Renal cortex interstitium (tissue), 11 donors: ENCODE data around the gene MYO5C. TPM values are rescaled to one million over a fixed set of nuclear protein-coding genes. Genes with fewer than 3 reads are reported as not detected.
"Not testable (repeated sequence)": the region's sequence is repeated elsewhere in the genome, so short reads cannot be mapped to it uniquely, and the experiment has no call there.

Experiments used
- DNase-seq, 11 donors: peaks; one replicate each; pipeline ENCODE4 v3.0.0-alpha.2; 2013; ENCODE audit warnings: low read depth in 9 of 11, low spot score in 4 of 11; ENCODE audit errors: extremely low read depth in 1 of 11
- polyA plus RNA-seq, 3 donors: library from polyadenylated mRNA; unstranded; fragments of 120-200 nt; gene quantifications; one replicate each; pipeline ENCODE4 v1.2.1, GENCODE V29; 2013; ENCODE audit not compliant: insufficient read length in 3 of 3

Gene MYO5C
- polyA plus RNA-seq, 3 donors: 19.6 to 30.5 (median 22.1) TPM

DNA sequence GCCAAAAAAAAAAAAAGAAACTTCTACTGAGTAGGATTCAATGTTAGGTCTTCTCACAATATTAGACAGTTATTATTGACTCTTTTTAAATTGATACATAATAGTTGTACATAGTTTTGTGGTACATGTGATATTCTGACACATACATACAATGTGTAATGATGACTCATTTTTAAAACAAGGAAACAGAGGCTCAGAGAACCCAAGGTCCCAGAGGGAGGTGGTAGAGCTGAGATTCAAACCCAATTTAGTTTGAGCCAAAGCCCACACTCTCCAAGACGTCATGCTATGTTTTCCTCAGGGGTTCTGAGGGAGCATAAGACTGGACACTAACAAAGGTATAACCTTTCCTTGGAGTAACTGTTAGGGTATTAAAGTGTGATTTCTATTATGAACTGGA is 40.6 kb downstream of the MYO5C start:
- DNase-seq: no peak

DNA sequence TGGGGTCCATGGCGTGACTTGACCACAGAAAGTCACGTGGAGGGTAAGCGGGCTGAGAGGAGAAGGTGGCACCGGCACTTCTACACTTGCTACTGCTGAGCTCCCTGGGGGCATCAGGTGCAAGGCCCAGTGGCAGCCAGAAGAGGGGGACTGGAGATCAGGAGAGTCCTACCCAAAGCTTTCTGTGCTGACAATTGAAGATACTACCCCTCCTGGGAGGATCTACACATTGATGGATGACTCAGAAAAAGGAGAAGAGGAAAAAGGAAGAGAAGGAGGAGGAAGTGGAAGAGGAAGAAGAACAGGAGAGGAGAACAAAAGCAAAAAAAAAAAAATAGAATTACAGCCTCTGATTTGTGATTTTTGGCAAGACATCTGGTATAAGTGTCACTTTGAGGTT is 41.2 kb downstream of the MYO5C start:
- no peak for DNase-seq

- DNase-seq: no peak
Measured at GRCh38 chr15:52252781-52253180, 42.8 kb downstream of the MYO5C start.

DNA sequence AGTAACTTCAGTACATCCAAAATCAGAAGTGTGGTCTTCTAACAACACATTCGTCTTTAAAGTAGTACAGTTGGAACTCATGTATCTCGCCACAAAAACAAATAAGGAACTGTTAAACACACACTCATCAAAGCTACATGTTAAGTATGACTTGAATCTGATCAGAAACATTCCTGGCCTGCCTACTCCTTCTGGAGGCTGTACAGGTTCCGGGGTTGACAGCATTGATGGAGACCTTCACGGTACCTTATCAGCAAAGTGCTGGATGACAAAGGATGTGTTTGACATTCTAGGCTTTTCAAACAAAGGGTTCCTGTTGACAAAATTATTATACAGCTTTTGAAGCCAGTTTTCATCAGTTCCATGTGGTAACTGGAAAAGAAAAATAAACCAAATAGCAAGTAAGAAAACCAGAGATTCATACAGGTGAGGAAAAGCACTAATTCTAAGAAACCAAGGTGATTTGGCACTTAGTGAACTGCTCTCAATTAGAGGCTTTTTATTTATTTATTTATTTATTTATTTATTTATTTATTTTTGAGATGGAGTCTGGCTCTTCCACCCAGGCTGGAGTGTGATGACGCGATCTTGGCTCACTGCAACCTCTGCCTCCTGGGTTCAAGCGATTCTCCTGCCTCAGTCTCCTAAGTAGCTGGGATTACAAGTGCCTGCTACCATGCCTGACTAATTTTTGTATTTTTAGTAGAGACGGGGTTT is 44.3 kb downstream of the MYO5C start:
- no peak for DNase-seq

DNA sequence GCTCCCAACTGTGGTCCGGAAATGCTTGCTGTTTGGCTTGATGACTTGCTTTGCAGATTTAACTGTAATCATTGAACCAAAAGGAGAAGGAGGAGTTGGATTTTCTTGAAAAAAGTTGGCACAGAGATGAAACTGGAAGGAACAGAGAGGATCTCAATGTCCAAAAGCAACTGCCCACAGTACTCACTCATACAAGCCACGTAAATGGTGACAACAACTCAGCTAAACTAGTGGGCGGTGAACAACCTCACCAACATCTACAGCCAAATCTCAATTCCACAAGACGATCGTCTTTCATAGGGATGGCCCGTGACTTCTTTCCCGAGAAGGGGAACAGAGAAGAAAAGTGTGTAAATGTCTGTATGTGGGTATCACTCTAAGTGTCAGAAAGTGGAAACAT is 48.1 kb downstream of the MYO5C start:
- DNase-seq: no peak

DNA sequence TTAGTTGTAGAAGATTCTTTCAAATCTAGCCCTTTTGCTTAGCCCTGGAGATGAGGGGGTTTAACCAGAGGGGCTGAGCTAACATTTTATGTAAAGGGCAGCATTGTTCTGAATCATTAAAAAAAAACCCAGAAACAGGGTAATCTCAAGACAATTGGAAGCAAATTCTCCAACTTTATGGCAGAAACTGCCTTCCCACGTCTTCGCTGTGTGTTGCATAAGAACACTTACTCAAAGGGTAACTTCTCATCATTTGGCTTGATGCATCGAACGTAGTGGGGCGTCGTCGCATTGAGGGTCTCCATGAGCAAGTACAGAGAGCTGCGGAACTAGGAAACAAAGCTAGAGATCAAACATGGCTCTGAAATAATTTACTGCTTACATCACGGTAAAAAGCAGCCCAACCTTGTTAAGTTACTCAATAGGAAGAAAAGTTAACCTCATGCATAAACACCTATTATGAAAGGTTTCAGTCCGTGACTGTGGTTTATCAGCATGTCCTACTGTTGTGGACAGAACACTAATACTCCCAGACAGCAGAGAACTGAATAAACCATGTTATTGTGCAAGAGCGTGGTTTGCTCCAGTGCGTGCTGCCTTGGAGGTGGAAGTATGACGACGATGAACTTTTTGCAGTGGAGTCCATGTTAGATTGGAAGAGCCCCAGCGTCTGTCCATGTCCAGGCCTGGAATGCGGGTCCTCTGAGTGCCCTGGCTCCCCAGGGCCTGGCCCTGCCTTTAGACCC is 48.7 kb downstream of the MYO5C start:
- DNase-seq: no peak

GRCh38 chr15:52243697-52244555 is 51.7 kb downstream of the MYO5C start:
- no peak for DNase-seq

GRCh38 chr15:52243286-52243685 is 52.3 kb downstream of the MYO5C start:
- DNase-seq: no peak

DNA sequence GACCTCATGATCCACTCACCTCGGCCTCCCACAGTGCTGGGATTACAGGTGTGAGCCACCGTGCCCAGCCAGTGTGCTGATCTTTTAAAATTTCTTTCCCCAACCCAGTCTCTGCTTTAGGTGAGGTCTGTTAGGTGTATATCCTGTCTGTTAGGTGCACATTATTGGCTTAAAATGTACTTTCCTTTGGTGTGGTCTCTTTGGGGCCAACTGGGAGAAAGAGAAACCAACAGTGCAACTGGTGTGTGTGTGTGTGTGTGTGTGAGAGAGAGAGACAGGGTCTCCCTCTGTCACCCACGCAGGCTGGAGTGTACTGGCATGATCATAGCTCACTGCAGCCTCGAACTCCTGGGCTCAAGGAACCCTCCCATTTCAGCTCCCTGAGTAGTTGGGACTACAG is 54.1 kb downstream of the MYO5C start:
- no peak for DNase-seq

DNA sequence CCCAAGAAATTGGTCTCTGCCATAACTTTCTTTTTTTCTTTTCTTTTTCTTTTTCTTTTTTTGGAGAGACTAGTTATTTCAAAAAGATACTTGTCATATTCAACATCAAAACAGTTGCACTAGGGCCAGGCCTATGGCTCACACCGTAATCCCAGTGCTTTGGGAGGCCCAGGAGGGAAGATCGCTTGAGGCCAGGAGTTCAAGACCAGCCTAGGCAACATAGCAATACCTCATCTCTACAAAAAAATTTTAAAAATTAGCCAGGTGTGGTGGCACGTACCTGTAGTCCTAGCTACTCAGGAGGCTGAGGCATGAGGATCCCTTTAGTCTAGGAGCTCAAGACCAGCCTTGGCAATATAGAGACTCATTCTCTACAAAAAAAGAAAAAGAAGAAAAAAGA is 55.4 kb downstream of the MYO5C start:
- no peak for DNase-seq

- not testable (repeated sequence) for DNase-seq
Measured at GRCh38 chr15:52238989-52239525, 56.5 kb downstream of the MYO5C start.

DNA sequence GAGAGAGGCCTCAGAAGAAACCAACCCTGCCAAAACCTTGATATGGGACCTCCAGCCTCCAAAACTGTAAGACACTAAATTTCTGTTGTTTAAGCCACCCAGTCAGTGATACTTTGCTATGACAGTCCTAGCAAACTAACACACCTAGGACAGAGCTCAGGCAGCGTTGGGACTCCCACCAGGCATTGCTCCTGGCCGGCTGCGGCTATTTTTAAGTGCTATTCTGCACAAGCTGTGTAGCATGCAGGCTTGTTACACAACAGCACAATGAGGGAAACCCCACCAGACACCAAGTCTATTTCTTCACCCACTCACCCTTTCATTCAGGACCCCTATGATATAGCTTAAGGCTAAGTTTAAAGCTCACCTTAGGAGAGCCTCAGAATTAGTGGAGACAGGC is 57.5 kb downstream of the MYO5C start:
- no peak for DNase-seq

DNA sequence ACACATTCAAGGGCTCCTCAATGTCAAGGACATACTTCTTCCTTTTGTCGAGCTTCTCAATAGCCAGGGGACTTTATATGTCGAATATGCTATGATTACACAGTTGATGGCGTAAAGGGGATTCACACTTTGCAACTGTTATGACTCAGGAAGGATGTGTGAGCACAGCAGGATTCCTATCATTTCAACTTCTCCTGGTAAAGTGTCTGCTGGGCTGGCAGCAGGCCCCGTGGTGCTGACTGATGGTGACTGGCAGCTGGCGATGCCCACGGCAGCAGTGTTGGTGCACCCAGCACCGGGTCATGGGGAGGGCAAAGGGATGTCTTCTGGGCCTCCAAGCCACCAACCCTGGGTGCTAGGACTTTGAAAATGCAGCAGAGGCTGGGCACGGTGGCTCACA is 59.6 kb downstream of the MYO5C start:
- no peak for DNase-seq

- no peak for DNase-seq
Measured at GRCh38 chr15:52234596-52235541, 60.7 kb downstream of the MYO5C start.

DNA sequence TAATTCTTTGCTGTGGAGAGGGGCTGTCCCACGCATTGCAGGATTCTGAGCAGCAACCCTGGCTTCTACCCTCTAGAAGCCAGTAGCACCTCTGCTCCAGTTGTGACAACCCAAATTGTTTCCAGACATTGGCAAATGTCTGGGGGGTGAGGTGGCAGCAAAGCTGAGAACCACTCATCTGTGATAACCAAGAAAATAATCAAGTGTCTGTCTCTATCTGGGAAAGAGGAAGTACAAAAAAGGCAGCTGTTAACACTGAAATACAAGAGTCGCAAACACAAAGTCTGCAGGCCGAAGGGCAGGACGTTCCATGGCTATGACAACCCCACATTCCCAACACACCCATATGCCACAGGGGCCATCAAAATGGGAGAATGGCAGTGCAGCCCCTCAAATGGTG is 62.2 kb downstream of the MYO5C start:
- no peak for DNase-seq

- DNase-seq: no peak
Measured at GRCh38 chr15:52232327-52232726, 63.3 kb downstream of the MYO5C start.

- DNase-seq: no peak
Measured at GRCh38 chr15:52230073-52230472, 65.5 kb downstream of the MYO5C start.

GRCh38 chr15:52228921-52229320 is 66.7 kb downstream of the MYO5C start:
- DNase-seq: peak; percentile 21 to 76 (median 44)
